ENCODE results near the gene INVS. TPM values are rescaled to one million over a fixed set of nuclear protein-coding genes. Genes with fewer than 3 reads are reported as not detected.
A peak's percentile ranks its signal among the peaks of the same experiment; 100 is the strongest.

Gene INVS
- total RNA-seq, 2 experiments from 2014 or later, result 30.7 to 36.7 TPM

DNA sequence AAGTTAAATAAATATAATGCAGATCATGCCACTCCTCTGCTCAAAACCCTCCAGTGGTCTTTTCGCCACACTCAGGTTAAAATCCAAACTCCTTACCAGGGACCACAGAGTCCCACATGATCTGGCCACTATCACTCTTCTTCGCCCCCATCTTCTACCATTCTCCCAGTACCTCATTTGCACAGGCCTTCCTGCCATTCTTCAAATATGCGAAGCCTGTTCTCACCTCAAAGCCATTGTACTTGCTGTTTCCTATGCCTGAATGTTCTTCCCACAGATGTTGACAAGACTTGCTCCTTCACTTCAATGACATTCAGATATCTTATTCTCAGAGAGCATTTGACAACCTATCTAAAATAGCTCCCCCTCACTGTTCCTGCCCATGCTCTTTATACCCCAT is 242.8 kb downstream of the INVS start:
- BruUV-seq (replicated peaks), result no TSS peak
- H4K20me1 ChIP-seq (ENCODE audit: insufficient read depth, low read length), result peaks cover 17% of the 10 kb centered on the region; the same call in 1 of the 2 replicates
- H3K4me1 ChIP-seq (ENCODE audit: insufficient read depth, low read length, poor library complexity, severe bottlenecking), result peaks cover 14% of the 10 kb centered on the region
- ChIA-PET POLR2A (interaction anchor here (1.1 to 3.8 kb wide), 4 partner anchors 10 to 17 kb away, joined by 4 to 18 read pairs (median 7); partner anchors contain the start of gene TEX10), CTCF (ENCODE audit: unreplicated experiment) (no interaction called here)
- peaks cover 94% of the 10 kb centered on the region for H3K36me3 ChIP-seq (ENCODE audit: insufficient read depth, low read length)
- intact Hi-C loops (cut with micrococcal nuclease; ENCODE audit: unreplicated experiment), result loop anchor here (1.0 kb wide), 1 partner anchor 34 kb away; no protein-coding TSS in a partner anchor
- no peak overlapping the region for H3K27ac ChIP-seq (ENCODE audit: low read depth, low read length, poor library complexity, severe bottlenecking)
- peak overlapping the region; percentile 12; the same call in 1 of the 2 replicates for H3K4me2 ChIP-seq (ENCODE audit: low read length)
- no peak for DNase-seq (ENCODE audit: low spot score)
- no peak overlapping the region for H3K4me3 ChIP-seq (ENCODE audit: low read depth, low read length, poor library complexity, severe bottlenecking)
- TF ChIP-seq, protein P1, sequence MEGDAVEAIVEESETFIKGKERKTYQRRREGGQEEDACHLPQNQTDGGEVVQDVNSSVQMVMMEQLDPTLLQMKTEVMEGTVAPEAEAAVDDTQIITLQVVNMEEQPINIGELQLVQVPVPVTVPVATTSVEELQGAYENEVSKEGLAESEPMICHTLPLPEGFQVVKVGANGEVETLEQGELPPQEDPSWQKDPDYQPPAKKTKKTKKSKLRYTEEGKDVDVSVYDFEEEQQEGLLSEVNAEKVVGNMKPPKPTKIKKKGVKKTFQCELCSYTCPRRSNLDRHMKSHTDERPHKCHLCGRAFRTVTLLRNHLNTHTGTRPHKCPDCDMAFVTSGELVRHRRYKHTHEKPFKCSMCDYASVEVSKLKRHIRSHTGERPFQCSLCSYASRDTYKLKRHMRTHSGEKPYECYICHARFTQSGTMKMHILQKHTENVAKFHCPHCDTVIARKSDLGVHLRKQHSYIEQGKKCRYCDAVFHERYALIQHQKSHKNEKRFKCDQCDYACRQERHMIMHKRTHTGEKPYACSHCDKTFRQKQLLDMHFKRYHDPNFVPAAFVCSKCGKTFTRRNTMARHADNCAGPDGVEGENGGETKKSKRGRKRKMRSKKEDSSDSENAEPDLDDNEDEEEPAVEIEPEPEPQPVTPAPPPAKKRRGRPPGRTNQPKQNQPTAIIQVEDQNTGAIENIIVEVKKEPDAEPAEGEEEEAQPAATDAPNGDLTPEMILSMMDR (conservative IDR thresholded peaks at IDR 0.05; ENCODE audit: low read length), result no peak
- TF ChIP-seq EZH2phosphoT487 (IDR thresholded peaks at IDR 0.05; ENCODE audit: borderline replicate concordance, low read depth, low read length), result no peak
- no peaks in the 10 kb centered on the region for H3K9me2 ChIP-seq (ENCODE audit: insufficient read depth, low read length)
- peaks cover 90% of the 10 kb centered on the region for H3K79me2 ChIP-seq (ENCODE audit: insufficient read depth, low read depth, low read length)
- H3K9me3 ChIP-seq (ENCODE audit: low read length), result no peaks in the 10 kb centered on the region
- no peak overlapping the region for H2AFZ ChIP-seq (ENCODE audit: low read length)

DNA sequence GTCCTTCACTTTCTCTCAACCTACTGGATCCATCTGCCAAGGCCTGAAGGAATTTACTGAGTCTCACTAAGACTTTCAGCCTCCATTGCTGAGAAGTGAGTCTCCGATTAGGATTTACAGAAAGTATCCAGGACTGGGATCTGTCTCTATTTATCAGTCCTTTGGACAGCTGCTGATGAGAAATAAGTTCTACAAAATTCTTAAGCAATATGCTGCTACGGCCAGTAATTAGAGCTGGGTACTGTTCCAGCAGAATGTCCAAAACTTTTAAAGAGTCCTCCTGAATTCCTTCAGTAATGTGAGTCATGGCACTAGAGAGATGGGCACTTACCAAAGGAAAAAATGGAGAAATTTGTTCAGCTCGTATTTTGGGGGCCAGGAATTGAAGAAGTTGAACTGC is 247.8 kb downstream of the INVS start:
- Histone ChIP-seq H3K4me3 (ENCODE audit: low read depth, low read length, poor library complexity, severe bottlenecking) (no peak overlapping the region), H4K20me1 (ENCODE audit: insufficient read depth, low read length) (peaks cover 47% of the 10 kb centered on the region), H3K79me2 (ENCODE audit: insufficient read depth, low read depth, low read length) (peaks cover 99% of the 10 kb centered on the region), H3K36me3 (ENCODE audit: insufficient read depth, low read length) (peaks cover 75% of the 10 kb centered on the region), H3K4me2 (ENCODE audit: low read length) (no peak overlapping the region), H3K4me1 (ENCODE audit: insufficient read depth, low read length, poor library complexity, severe bottlenecking) (peaks cover 24% of the 10 kb centered on the region), H3K9me2 (ENCODE audit: insufficient read depth, low read length) (no peaks in the 10 kb centered on the region), H3K9me3 (ENCODE audit: low read length) (no peaks in the 10 kb centered on the region), H2AFZ (ENCODE audit: low read length) (no peak overlapping the region), H3K27ac (ENCODE audit: low read depth, low read length, poor library complexity, severe bottlenecking) (no peak overlapping the region)
- BruUV-seq (replicated peaks), result no TSS peak
- intact Hi-C loops (cut with micrococcal nuclease; ENCODE audit: unreplicated experiment), result no loop called here
- ChIA-PET CTCF (ENCODE audit: unreplicated experiment) (no interaction called here), POLR2A (interaction anchor here (0.6 kb wide), 1 partner anchor 1230 kb away, joined by 3 read pairs; no protein-coding TSS in a partner anchor)
- TF ChIP-seq, protein P1 (conservative IDR thresholded peaks at IDR 0.05; ENCODE audit: low read length), result no peak
- TF ChIP-seq EZH2phosphoT487 (IDR thresholded peaks at IDR 0.05; ENCODE audit: borderline replicate concordance, low read depth, low read length), result no peak
- no peak for DNase-seq (ENCODE audit: low spot score)

DNA sequence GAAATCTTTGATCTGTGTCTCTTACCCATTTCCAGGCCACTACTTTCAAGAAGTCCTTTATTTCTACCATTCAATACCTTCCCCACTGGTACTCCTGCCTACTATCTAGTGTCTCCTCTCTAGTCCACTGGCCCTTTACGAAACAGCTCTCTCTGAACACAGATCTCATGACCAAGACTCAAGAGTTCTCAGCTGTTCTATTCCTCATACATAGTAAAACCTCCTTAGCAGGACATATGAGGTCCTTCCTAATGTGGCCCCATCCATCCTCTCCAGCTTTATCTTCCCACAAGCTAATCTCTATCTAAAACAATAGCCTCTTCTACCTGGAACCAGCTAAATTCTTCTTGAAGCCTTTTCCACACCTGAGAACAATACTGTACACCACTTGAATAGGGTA is 251.1 kb downstream of the INVS start:
- H3K36me3 ChIP-seq (ENCODE audit: insufficient read depth, low read length), result peaks cover 52% of the 10 kb centered on the region
- no TSS peak for BruUV-seq (replicated peaks)
- peaks cover 32% of the 10 kb centered on the region for H3K4me1 ChIP-seq (ENCODE audit: insufficient read depth, low read length, poor library complexity, severe bottlenecking)
- CTCF ChIA-PET (ENCODE audit: unreplicated experiment), result no interaction called here
- intact Hi-C loops (cut with micrococcal nuclease; ENCODE audit: unreplicated experiment), result loop anchor here (1.0 to 5.0 kb wide), 3 partner anchors 77 to 1128 kb away; partner anchors contain the start of genes ALG2, MSANTD3, NR4A3 and SEC61B
- POLR2A ChIA-PET, result interaction anchor here (0.8 to 1.0 kb wide), 2 partner anchors 11 to 34 kb away, joined by 3 read pairs; no protein-coding TSS in a partner anchor
- H3K4me3 ChIP-seq (ENCODE audit: low read depth, low read length, poor library complexity, severe bottlenecking), result peak overlapping the region; percentile 91
- no peak overlapping the region for H2AFZ ChIP-seq (ENCODE audit: low read length)
- peak overlapping the region; percentile 89 for H3K4me2 ChIP-seq (ENCODE audit: low read length)
- peak overlapping the region; percentile 14 for H3K27ac ChIP-seq (ENCODE audit: low read depth, low read length, poor library complexity, severe bottlenecking)
- peak; percentile 9 for DNase-seq (ENCODE audit: low spot score)
- H3K9me2 ChIP-seq (ENCODE audit: insufficient read depth, low read length), result no peaks in the 10 kb centered on the region
- H3K9me3 ChIP-seq (ENCODE audit: low read length), result peaks cover 13% of the 10 kb centered on the region
- peaks cover 39% of the 10 kb centered on the region for H4K20me1 ChIP-seq (ENCODE audit: insufficient read depth, low read length)
- TF ChIP-seq, protein P1 (conservative IDR thresholded peaks at IDR 0.05; ENCODE audit: low read length), result no peak
- TF ChIP-seq EZH2phosphoT487 (IDR thresholded peaks at IDR 0.05; ENCODE audit: borderline replicate concordance, low read depth, low read length), result no peak
- peaks cover 84% of the 10 kb centered on the region for H3K79me2 ChIP-seq (ENCODE audit: insufficient read depth, low read depth, low read length)

Measured in OCI-LY7 (cell line).